Cardiac septum (tissue), 1 donor: ENCODE results near the gene OXGR1. TPM values are rescaled to one million over a fixed set of nuclear protein-coding genes. Genes with fewer than 3 reads are reported as not detected.
"Not testable (repeated sequence)": the region's sequence is repeated elsewhere in the genome, so short reads cannot be mapped to it uniquely, and the experiment has no call there.

Experiments used
- DNase-seq: peaks from one replicate; pipeline ENCODE4 v3.0.0-alpha.2; 2020; ENCODE audit warnings: low spot score
- intact Hi-C: fragments of 100-400 bp; cut with DNase I; formaldehyde crosslinking; loops from one replicate; pipeline ENCODE4 v1.14.0; 2022
- total RNA-seq: library from RNA; stranded (reverse); fragmentation: NEBNext Ultra II Directional; extraction: Animal tissue kit (Norgen Biotek cat#: 25700); gene quantifications from one replicate; pipeline ENCODE4 v1.2.1, GENCODE V29; 2021
- donor health status: DM: no; HTN: no; CAD: no.

Gene OXGR1
- total RNA-seq, 1 donor from 2014 or later = not detected

- intact Hi-C loops, DNase-seq: not testable (repeated sequence)
Observed at GRCh38 chr13:96979861-96980260, 14.4 kb downstream of the OXGR1 start.

GRCh38 chr13:96968027-96968426, 26.2 kb downstream of the OXGR1 start:
- no peak for DNase-seq
- intact Hi-C loops = no loop called here

- DNase-seq = no peak
- intact Hi-C loops = no loop called here
Observed at GRCh38 chr13:96967248-96967745, 27.0 kb downstream of the OXGR1 start.

- no peak for DNase-seq
- intact Hi-C loops = no loop called here
Observed at GRCh38 chr13:96966415-96967102, 27.7 kb downstream of the OXGR1 start.

- DNase-seq = no peak
- intact Hi-C loops = no loop called here
Observed at GRCh38 chr13:96963786-96964475, 30.3 kb downstream of the OXGR1 start.

- DNase-seq = no peak
- intact Hi-C loops = no loop called here
Observed at GRCh38 chr13:96960379-96960778, 33.9 kb downstream of the OXGR1 start.

- intact Hi-C loops = loop anchor here (5.0 kb wide), 1 partner anchor 936 kb away; no protein-coding TSS in a partner anchor
Observed at GRCh38 chr13:96958286-96958891, 35.9 kb downstream of the OXGR1 start.

GRCh38 chr13:96952595-96952994, 41.7 kb downstream of the OXGR1 start:
- intact Hi-C loops = no loop called here
- no peak for DNase-seq

More at GRCh38 chr13:96958286-96958891, 35.9 kb downstream of the OXGR1 start:
- DNase-seq = no peak

- no peak for DNase-seq
- intact Hi-C loops = no loop called here
Observed at GRCh38 chr13:96948127-96948526, 46.1 kb downstream of the OXGR1 start.

GRCh38 chr13:96947343-96947910, 46.8 kb downstream of the OXGR1 start:
- no peak for DNase-seq
- intact Hi-C loops = no loop called here

GRCh38 chr13:96946709-96947311, 47.5 kb downstream of the OXGR1 start:
- intact Hi-C loops = no loop called here
- DNase-seq = no peak

- intact Hi-C loops = no loop called here
Observed at GRCh38 chr13:96940961-96941360, 53.3 kb downstream of the OXGR1 start.

GRCh38 chr13:96935901-96936300, 58.4 kb downstream of the OXGR1 start:
- intact Hi-C loops = no loop called here
- no peak for DNase-seq

More at GRCh38 chr13:96940961-96941360, 53.3 kb downstream of the OXGR1 start:
- DNase-seq = no peak

Other genes starting within 250 kb of the OXGR1 start
- gene MBNL2, start 227.9 kb upstream of the OXGR1 start, total RNA-seq = 67.6 TPM